Fibroblast of peridontal ligament (primary cell): ENCODE results near the gene CRYBB1.

ENCODE experiments used
- DNase-seq: peaks from one replicate; pipeline ENCODE4 v3.0.0-alpha.2; 2010; ENCODE audit errors: extremely low read depth

CRYBB1 gene

GRCh38 chr22:26617271-26618199 lies at the start of gene CRYBB1:
CRYBB1 (minus strand) TSS chr22:26618027; CDS start chr22:26616319, 1,708 bp downstream.
- DNase-seq = peak; percentile 44

GRCh38 chr22:26667140-26667539 lies 49.3 kb upstream of the CRYBB1 start:
- DNase-seq = no peak

- peak; percentile 42 for DNase-seq
Measured at GRCh38 chr22:26665813-26666231, 48.0 kb upstream of the CRYBB1 start.

GRCh38 chr22:26663374-26663923 lies 45.6 kb upstream of the CRYBB1 start:
- DNase-seq = no peak

GRCh38 chr22:26662160-26662559 lies 44.3 kb upstream of the CRYBB1 start:
- DNase-seq = no peak

- DNase-seq = no peak
Measured at GRCh38 chr22:26660961-26661578, 43.2 kb upstream of the CRYBB1 start.

- no peak for DNase-seq
Measured at GRCh38 chr22:26660356-26660755, 42.5 kb upstream of the CRYBB1 start.

- peak; percentile 83 for DNase-seq
Measured at GRCh38 chr22:26658671-26659478, 41.0 kb upstream of the CRYBB1 start.

GRCh38 chr22:26658161-26658560 lies 40.3 kb upstream of the CRYBB1 start:
- DNase-seq = no peak

GRCh38 chr22:26656891-26657851 lies 39.3 kb upstream of the CRYBB1 start, which contains the start of gene MIAT:
MIAT (plus strand) TSS chr22:26657588.
- no peak for DNase-seq

GRCh38 chr22:26651815-26652214 lies 34.0 kb upstream of the CRYBB1 start:
- no peak for DNase-seq

GRCh38 chr22:26650722-26651421 lies 33.0 kb upstream of the CRYBB1 start:
- DNase-seq = no peak

GRCh38 chr22:26648528-26649388 lies 30.9 kb upstream of the CRYBB1 start:
- peak; percentile 18 for DNase-seq

GRCh38 chr22:26648011-26648497 lies 30.2 kb upstream of the CRYBB1 start:
- DNase-seq = no peak

GRCh38 chr22:26646158-26646557 lies 28.3 kb upstream of the CRYBB1 start:
- no peak for DNase-seq

- no peak for DNase-seq
Measured at GRCh38 chr22:26643418-26644100, 25.7 kb upstream of the CRYBB1 start.

- no peak for DNase-seq
Measured at GRCh38 chr22:26642465-26643417, 24.9 kb upstream of the CRYBB1 start.
